ENCODE measurements around the gene ZBED3. TPM values are rescaled to one million over a fixed set of nuclear protein-coding genes. Genes with fewer than 3 reads are reported as not detected.

The ZBED3 gene
- total RNA-seq, 1 experiment from 2014 or later, result 6.8 TPM

GRCh38 chr5:77024490-77024889 is 62.6 kb downstream of the ZBED3 start:
- Histone ChIP-seq H3K27ac (ENCODE audit: low read length) (no peak overlapping the region), H3K4me3 (ENCODE audit: low read depth in 2 of 2, low read length in 2 of 2) (no peak overlapping the region), H3K36me3 (ENCODE audit: control insufficient read depth, insufficient read depth, low read length) (no peaks in the 10 kb centered on the region), H3K9me3 (ENCODE audit: control insufficient read depth, insufficient read depth, low read depth, low read length) (peaks cover 13% of the 10 kb centered on the region; the same call in 1 of the 2 replicates), H3K27me3 (ENCODE audit: control insufficient read depth, insufficient read depth, low read length) (no peaks in the 10 kb centered on the region), H3K4me1 (ENCODE audit: control insufficient read depth, insufficient read depth, low read length) (no peaks in the 10 kb centered on the region)
- in situ Hi-C loops (cut with HindIII; ENCODE audit: low pct_unique_long_range_greater_than_20kb, low sequenced_read_pairs) (no loop called here), intact Hi-C loops (cut with micrococcal nuclease; ENCODE audit: unreplicated experiment) (no loop called here)
- ChIA-PET POLR2A (no interaction called here), CTCF (interaction anchor here (0.6 kb wide), 1 partner anchor 451 kb away, joined by 3 read pairs; no protein-coding TSS in a partner anchor)
- no peak for TF ChIP-seq POLR2AphosphoS5 (IDR thresholded peaks at IDR 0.05; ENCODE audit: low read depth, low read length)
- no peak for TF ChIP-seq REST (IDR thresholded peaks at IDR 0.05; ENCODE audit: insufficient read depth in 1 of 2, low read depth in 2 of 2, low read length in 1 of 2)
- TF ChIP-seq SIN3A (IDR thresholded peaks at IDR 0.05; ENCODE audit: borderline replicate concordance, insufficient read depth, low read depth, low read length), result no peak
- TF ChIP-seq TCF7L2 (IDR thresholded peaks at IDR 0.05; ENCODE audit: low read depth, low read length), result no peak
- TF ChIP-seq, protein P1, sequence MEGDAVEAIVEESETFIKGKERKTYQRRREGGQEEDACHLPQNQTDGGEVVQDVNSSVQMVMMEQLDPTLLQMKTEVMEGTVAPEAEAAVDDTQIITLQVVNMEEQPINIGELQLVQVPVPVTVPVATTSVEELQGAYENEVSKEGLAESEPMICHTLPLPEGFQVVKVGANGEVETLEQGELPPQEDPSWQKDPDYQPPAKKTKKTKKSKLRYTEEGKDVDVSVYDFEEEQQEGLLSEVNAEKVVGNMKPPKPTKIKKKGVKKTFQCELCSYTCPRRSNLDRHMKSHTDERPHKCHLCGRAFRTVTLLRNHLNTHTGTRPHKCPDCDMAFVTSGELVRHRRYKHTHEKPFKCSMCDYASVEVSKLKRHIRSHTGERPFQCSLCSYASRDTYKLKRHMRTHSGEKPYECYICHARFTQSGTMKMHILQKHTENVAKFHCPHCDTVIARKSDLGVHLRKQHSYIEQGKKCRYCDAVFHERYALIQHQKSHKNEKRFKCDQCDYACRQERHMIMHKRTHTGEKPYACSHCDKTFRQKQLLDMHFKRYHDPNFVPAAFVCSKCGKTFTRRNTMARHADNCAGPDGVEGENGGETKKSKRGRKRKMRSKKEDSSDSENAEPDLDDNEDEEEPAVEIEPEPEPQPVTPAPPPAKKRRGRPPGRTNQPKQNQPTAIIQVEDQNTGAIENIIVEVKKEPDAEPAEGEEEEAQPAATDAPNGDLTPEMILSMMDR (IDR thresholded peaks at IDR 0.05), result no peak
- BruUV-seq (replicated peaks), result no TSS peak
- ATAC-seq, result no peak
- no peak for DNase-seq (ENCODE audit: low read depth, low spot score)

DNA sequence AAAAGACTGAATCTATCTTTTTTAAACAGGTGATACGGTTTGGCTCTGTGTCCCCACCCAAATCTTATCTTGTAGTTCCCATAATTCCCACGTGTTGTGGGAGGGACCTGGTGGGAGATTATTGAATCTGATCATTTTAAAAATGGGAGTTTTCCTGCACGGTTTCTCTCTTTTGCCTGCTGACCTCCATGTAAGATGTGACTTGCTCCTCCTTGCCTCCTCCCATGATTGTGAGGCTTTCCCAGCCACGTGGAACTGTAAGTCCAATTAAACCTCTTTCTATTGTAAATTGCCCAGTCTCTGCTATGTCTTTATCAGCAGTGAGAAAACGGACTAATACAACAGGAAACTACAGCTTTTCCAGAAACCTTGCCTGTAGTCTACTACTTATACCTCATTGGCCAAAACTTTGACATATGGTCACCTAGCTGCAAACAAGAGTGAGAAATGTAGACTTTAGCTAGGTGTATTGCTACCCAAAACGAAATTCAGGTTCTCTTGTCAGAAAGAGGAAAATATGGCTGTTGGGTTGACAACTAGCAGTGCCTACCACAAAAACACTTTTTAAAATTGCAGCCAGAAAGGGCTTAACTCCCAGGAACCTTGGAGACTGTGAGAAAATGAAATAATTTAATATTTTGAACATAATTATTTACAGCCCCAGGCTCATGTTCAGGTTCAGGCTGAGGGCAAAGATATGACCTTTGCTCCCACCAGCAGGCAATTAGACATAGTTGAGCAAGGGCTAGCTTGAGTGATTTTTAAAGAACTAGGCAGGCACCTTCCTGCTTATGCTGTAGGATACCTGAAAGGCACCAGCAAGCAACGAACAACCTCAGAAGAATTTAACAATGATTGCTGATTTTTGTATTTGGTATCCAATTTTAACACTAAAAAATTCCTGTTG is 64.3 kb downstream of the ZBED3 start:
- no peak for DNase-seq (ENCODE audit: low read depth, low spot score)
- CTCF ChIA-PET, result no interaction called here
- POLR2A ChIA-PET, result no interaction called here
- ATAC-seq, result no peak
- Histone ChIP-seq H3K27me3 (ENCODE audit: control insufficient read depth, insufficient read depth, low read length) (no peaks in the 10 kb centered on the region), H3K9me3 (ENCODE audit: control insufficient read depth, insufficient read depth, low read depth, low read length) (no peaks in the 10 kb centered on the region; the same call in 1 of the 2 replicates), H3K4me1 (ENCODE audit: control insufficient read depth, insufficient read depth, low read length) (no peaks in the 10 kb centered on the region), H3K27ac (ENCODE audit: low read length) (no peak overlapping the region), H3K4me3 (ENCODE audit: low read depth in 2 of 2, low read length in 2 of 2) (no peak overlapping the region), H3K36me3 (ENCODE audit: control insufficient read depth, insufficient read depth, low read length) (no peaks in the 10 kb centered on the region)
- BruUV-seq (replicated peaks), result no TSS peak
- TF ChIP-seq, protein P1 (IDR thresholded peaks at IDR 0.05), result no peak
- TF ChIP-seq REST (IDR thresholded peaks at IDR 0.05; ENCODE audit: insufficient read depth in 1 of 2, low read depth in 2 of 2, low read length in 1 of 2), result no peak
- no peak for TF ChIP-seq TCF7L2 (IDR thresholded peaks at IDR 0.05; ENCODE audit: low read depth, low read length)
- TF ChIP-seq POLR2AphosphoS5 (IDR thresholded peaks at IDR 0.05; ENCODE audit: low read depth, low read length), result no peak
- TF ChIP-seq SIN3A (IDR thresholded peaks at IDR 0.05; ENCODE audit: borderline replicate concordance, insufficient read depth, low read depth, low read length), result no peak
- in situ Hi-C loops (cut with HindIII; ENCODE audit: low pct_unique_long_range_greater_than_20kb, low sequenced_read_pairs) (no loop called here), intact Hi-C loops (cut with micrococcal nuclease; ENCODE audit: unreplicated experiment) (no loop called here)

All from Panc1 (cell line).